Karpas-422 (cell line): ENCODE results near the gene CELA1. TPM values are rescaled to one million over a fixed set of nuclear protein-coding genes. Genes with fewer than 3 reads are reported as not detected.

Experiments used
- DNase-seq: peaks from one replicate; pipeline ENCODE4 v3.0.0-alpha.2; 2015
- H2AFZ ChIP-seq: fragments of 200-600 bp; sonication (generic); 2 replicates; pipeline ENCODE4 v1.6.1; 2014; ENCODE audit warnings: antibody characterized with exemption, low read length, mixed read lengths
- H3K27ac ChIP-seq: fragments of 200-600 bp; sonication (generic); 2 replicates; pipeline ENCODE4 v1.5.1; 2014; ENCODE audit warnings: mild to moderate bottlenecking, low read length, moderate library complexity
- H3K27me3 ChIP-seq: fragments of 200-600 bp; sonication (generic); 2 replicates; pipeline ENCODE4 v1.6.1; 2014; ENCODE audit warnings: low read length, mixed read lengths
- H3K36me3 ChIP-seq: fragments of 200-600 bp; sonication (generic); 2 replicates; pipeline ENCODE4 v1.6.1; 2014; ENCODE audit warnings: low read length, mixed read lengths; ENCODE audit not compliant: insufficient read depth
- H3K4me1 ChIP-seq: fragments of 200-600 bp; sonication (generic); 2 replicates; pipeline ENCODE4 v1.6.1; 2014; ENCODE audit warnings: mild to moderate bottlenecking, low read length, mixed read lengths
- H3K4me2 ChIP-seq: fragments of 200-600 bp; sonication (generic); 2 replicates; pipeline ENCODE4 v1.6.1; 2014; ENCODE audit warnings: low read length, low read depth, mild to moderate bottlenecking; ENCODE audit not compliant: poor library complexity, severe bottlenecking
- H3K4me3 ChIP-seq: fragments of 200-600 bp; sonication (generic); 2 replicates; pipeline ENCODE4 v1.5.1; 2014; ENCODE audit warnings: mild to moderate bottlenecking, antibody characterized with exemption, low read length, mixed read lengths
- H3K79me2 ChIP-seq: fragments of 200-600 bp; sonication (generic); 2 replicates; pipeline ENCODE4 v1.6.1; 2014; ENCODE audit warnings: mild to moderate bottlenecking, low read length, mixed read lengths
- H3K9ac ChIP-seq: fragments of 200-600 bp; sonication (generic); 2 replicates; pipeline ENCODE4 v1.6.0; 2014; ENCODE audit warnings: low read length
- H3K9me2 ChIP-seq: fragments of 200-600 bp; sonication (generic), shearing (Covaris generic); replicated peaks from 2 replicates; pipeline ENCODE4 v1.6.0; 2014; ENCODE audit warnings: mild to moderate bottlenecking, low read length, moderate library complexity; ENCODE audit not compliant: insufficient read depth
- H3K9me3 ChIP-seq: fragments of 300-700, 200-600 bp; sonication (generic); 2 replicates; pipeline ENCODE4 v1.6.1; 2014; ENCODE audit warnings: low read length, mixed read lengths
- H4K20me1 ChIP-seq: fragments of 200-600 bp; sonication (generic); 2 replicates; pipeline ENCODE4 v1.6.1; 2014; ENCODE audit warnings: mild to moderate bottlenecking, antibody characterized with exemption, low read length, low read depth; ENCODE audit not compliant: insufficient read depth
- total RNA-seq: library from RNA; depleted of rRNA; stranded (reverse); fragments of >200 nt; shearing (Covaris generic); gene quantifications from 2 replicates; pipeline ENCODE4 v1.2.3, GENCODE V29; 2014; ENCODE audit warnings: low replicate concordance

Gene CELA1
- total RNA-seq, 1 experiment from 2014 or later, result not detected

DNA sequence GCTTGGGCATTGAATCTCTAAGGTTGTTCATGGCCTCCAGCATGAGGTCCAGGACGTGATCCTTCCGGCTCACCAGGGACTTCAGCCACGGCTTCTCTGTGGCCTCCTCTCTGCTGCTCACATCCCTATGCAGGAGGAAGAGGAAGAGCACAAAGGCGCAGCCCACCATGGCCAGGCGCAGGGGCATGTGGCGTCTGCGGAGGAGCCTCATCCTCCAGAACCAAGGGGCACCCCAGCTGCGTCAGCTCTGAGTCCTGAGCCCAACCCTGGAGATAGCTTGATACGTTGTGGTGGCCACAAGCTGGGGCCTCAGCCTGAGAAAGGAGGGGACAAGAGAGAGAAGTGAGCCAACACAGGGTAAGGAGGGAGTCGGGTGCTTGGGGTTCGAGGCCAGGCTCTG is 33.1 kb upstream of the CELA1 start:
- Histone ChIP-seq H3K9me2 (no peaks in the 10 kb centered on the region), H3K4me2 (no peak overlapping the region), H3K27me3 (no peaks in the 10 kb centered on the region), H3K9ac (no peak overlapping the region), H3K79me2 (no peaks in the 10 kb centered on the region), H3K36me3 (no peaks in the 10 kb centered on the region), H2AFZ (no peak overlapping the region), H3K4me1 (peaks cover 35% of the 10 kb centered on the region), H4K20me1 (no peaks in the 10 kb centered on the region), H3K4me3 (no peak overlapping the region), H3K9me3 (no peaks in the 10 kb centered on the region), H3K27ac (no peak overlapping the region)
- DNase-seq, result no peak

- DNase-seq, result no peak
- Histone ChIP-seq H3K4me2 (no peak overlapping the region), H3K9ac (no peak overlapping the region), H3K9me3 (no peaks in the 10 kb centered on the region), H3K9me2 (no peaks in the 10 kb centered on the region), H3K27me3 (no peaks in the 10 kb centered on the region), H3K4me1 (peaks cover 29% of the 10 kb centered on the region), H3K79me2 (no peaks in the 10 kb centered on the region), H3K27ac (no peak overlapping the region), H2AFZ (no peak overlapping the region), H4K20me1 (no peaks in the 10 kb centered on the region), H3K4me3 (no peak overlapping the region), H3K36me3 (no peaks in the 10 kb centered on the region)
These were observed 32.3 kb upstream of the CELA1 start for GRCh38 chr12:51378749-51379148.

GRCh38 chr12:51377099-51377984 is 30.9 kb upstream of the CELA1 start:
- Histone ChIP-seq H3K36me3 (no peaks in the 10 kb centered on the region), H3K9me3 (no peaks in the 10 kb centered on the region)
- no peak for DNase-seq

DNA sequence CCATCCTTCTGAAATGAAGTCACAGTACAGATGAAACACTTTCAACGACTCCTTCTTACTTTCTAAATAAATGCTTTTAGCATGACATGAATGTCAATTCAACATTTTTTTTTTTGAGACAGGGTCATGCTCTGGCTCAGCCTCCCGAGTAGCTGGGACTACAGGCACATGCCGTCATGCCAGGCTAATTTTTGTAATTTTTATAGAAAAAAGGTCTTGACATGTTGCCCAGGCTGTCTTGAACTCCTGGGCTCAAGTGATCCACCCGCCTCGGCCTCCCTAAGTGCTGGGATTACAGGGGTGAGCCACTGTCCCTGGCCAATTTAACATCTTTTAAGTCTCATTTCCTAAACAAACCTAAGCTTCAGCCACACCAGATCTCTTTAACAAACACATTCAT is 28.4 kb upstream of the CELA1 start:
- H4K20me1 ChIP-seq, result no peaks in the 10 kb centered on the region
- H3K9me2 ChIP-seq, result no peaks in the 10 kb centered on the region
- DNase-seq, result no peak
- H3K4me3 ChIP-seq, result no peak overlapping the region
- no peaks in the 10 kb centered on the region for H3K4me1 ChIP-seq
- H3K9ac ChIP-seq, result no peak overlapping the region
- no peaks in the 10 kb centered on the region for H3K27me3 ChIP-seq
- H3K79me2 ChIP-seq, result no peaks in the 10 kb centered on the region
- no peak overlapping the region for H3K27ac ChIP-seq
- H2AFZ ChIP-seq, result no peak overlapping the region
- no peaks in the 10 kb centered on the region for H3K9me3 ChIP-seq
- no peaks in the 10 kb centered on the region for H3K36me3 ChIP-seq
- no peak overlapping the region for H3K4me2 ChIP-seq

More at GRCh38 chr12:51377099-51377984, 30.9 kb upstream of the CELA1 start:
- Histone ChIP-seq H4K20me1 (no peaks in the 10 kb centered on the region), H3K27me3 (no peaks in the 10 kb centered on the region), H3K27ac (no peak overlapping the region), H3K4me2 (no peak overlapping the region), H3K9ac (no peak overlapping the region), H3K4me1 (peaks cover 15% of the 10 kb centered on the region), H3K4me3 (no peak overlapping the region), H3K9me2 (no peaks in the 10 kb centered on the region), H2AFZ (no peak overlapping the region), H3K79me2 (no peaks in the 10 kb centered on the region)

DNA sequence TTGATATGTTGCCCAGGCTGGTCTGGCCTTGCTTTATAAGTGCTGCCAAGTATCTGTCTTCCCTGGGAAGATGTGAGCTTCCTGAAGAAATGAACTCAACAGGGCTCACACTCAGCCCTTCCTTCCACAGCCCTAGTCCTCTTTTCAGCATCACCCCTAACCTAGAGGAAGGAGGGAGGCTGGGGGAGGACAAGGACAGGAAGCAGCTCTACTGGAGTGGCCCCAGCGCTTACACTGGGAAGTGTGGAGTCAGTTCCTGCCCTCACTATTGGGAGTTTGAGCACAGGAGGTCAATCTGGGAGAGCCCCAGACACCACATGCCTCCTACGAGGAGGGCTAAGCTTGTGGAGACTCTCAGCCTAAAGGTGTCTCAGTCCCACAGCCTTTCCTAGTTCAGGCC is 27.9 kb upstream of the CELA1 start:
- Histone ChIP-seq H3K9ac (no peak overlapping the region), H2AFZ (no peak overlapping the region), H3K36me3 (no peaks in the 10 kb centered on the region), H3K9me3 (no peaks in the 10 kb centered on the region), H3K27ac (no peak overlapping the region), H3K4me3 (no peak overlapping the region), H3K4me1 (peaks cover 2% of the 10 kb centered on the region), H3K9me2 (no peaks in the 10 kb centered on the region), H4K20me1 (no peaks in the 10 kb centered on the region), H3K27me3 (no peaks in the 10 kb centered on the region), H3K4me2 (no peak overlapping the region), H3K79me2 (no peaks in the 10 kb centered on the region)
- no peak for DNase-seq

DNA sequence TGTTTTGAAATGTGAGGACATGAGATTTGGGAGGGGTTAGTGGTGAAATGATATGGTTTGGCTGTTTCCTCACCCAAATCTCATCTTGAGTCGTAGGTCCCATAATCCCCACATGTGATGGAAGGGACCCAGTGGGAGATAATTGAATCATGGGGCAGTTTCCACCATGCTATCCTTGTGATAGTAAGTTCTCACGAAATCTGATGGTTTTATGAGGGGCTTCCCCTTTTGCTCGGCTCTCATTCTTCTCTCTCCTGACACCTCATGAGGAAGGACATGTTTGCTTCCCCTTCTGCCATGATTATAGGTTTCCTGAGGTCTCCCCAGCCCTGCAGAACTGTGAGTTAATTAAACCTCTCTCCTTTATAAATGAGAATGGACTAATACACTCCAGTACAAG is 26.7 kb upstream of the CELA1 start:
- Histone ChIP-seq H3K4me2 (no peak overlapping the region), H3K36me3 (no peaks in the 10 kb centered on the region), H3K79me2 (no peaks in the 10 kb centered on the region), H3K9me3 (no peaks in the 10 kb centered on the region), H3K27me3 (no peaks in the 10 kb centered on the region), H3K27ac (no peak overlapping the region), H3K4me1 (peaks cover 11% of the 10 kb centered on the region), H3K9me2 (no peaks in the 10 kb centered on the region), H3K4me3 (no peak overlapping the region), H2AFZ (no peak overlapping the region), H3K9ac (no peak overlapping the region), H4K20me1 (no peaks in the 10 kb centered on the region)
- DNase-seq, result no peak

DNA sequence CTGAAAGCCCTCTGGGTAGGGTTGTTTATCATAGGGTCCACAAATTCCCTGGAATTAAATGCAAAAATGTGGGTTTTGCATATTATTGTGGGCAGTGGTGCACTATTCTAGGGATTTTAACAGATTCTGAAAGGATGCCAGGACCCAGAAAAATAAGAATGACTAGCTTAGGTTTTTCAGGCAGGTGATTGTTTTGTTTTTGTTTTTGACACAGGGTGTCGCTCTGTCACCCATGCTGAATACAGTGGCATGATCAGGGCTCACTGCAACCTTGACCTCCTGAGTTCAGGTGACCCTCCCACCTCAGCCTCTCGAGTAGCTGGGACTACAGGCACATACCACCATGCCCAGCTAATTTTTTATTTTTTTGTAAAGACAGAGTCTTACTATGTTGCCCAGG is 25.5 kb upstream of the CELA1 start:
- peaks cover 11% of the 10 kb centered on the region for H3K4me1 ChIP-seq
- H3K9me3 ChIP-seq, result no peaks in the 10 kb centered on the region
- no peaks in the 10 kb centered on the region for H4K20me1 ChIP-seq
- H3K27ac ChIP-seq, result no peak overlapping the region
- no peaks in the 10 kb centered on the region for H3K27me3 ChIP-seq
- H3K4me3 ChIP-seq, result no peak overlapping the region
- no peak for DNase-seq
- H3K4me2 ChIP-seq, result no peak overlapping the region
- H3K9ac ChIP-seq, result no peak overlapping the region
- no peaks in the 10 kb centered on the region for H3K79me2 ChIP-seq
- no peak overlapping the region for H2AFZ ChIP-seq
- H3K9me2 ChIP-seq, result no peaks in the 10 kb centered on the region
- H3K36me3 ChIP-seq, result no peaks in the 10 kb centered on the region

GRCh38 chr12:51371295-51371953 is 24.9 kb upstream of the CELA1 start:
- Histone ChIP-seq H3K36me3 (no peaks in the 10 kb centered on the region), H3K27ac (no peak overlapping the region), H3K9ac (no peak overlapping the region), H3K4me2 (no peak overlapping the region), H4K20me1 (no peaks in the 10 kb centered on the region), H3K9me3 (no peaks in the 10 kb centered on the region), H3K9me2 (no peaks in the 10 kb centered on the region), H3K27me3 (no peaks in the 10 kb centered on the region), H2AFZ (no peak overlapping the region), H3K79me2 (no peaks in the 10 kb centered on the region), H3K4me3 (no peak overlapping the region), H3K4me1 (peaks cover 11% of the 10 kb centered on the region)
- no peak for DNase-seq
